GM23338 (cell line): ENCODE data around the gene MED7. TPM values are rescaled to one million over a fixed set of nuclear protein-coding genes. Genes with fewer than 3 reads are reported as not detected.

Experiments used
- ATAC-seq: fragments of 200-7000 bp; cut with Tn5 transposase; 3 replicates; pipeline ENCODE4 v1.9.1; 2020
- DNase-seq: peaks from one replicate; pipeline ENCODE4 v3.0.0-alpha.2; 2015; ENCODE audit warnings: low spot score
- H2AFZ ChIP-seq: fragments of 200-600 bp; sonication (generic); 2 replicates; pipeline ENCODE4 v1.8.0; 2016; ENCODE audit warnings: antibody characterized with exemption, mild to moderate bottlenecking, moderate library complexity
- H3F3A ChIP-seq: fragments of 200-600 bp; sonication (generic); replicated peaks from 2 replicates; pipeline ENCODE4 v1.8.0; 2017; ENCODE audit warnings: antibody characterized with exemption, mixed run types, low read depth
- H3K27ac ChIP-seq: fragments of 200-600 bp; sonication (generic); 2 replicates; pipeline ENCODE4 v1.6.1; 2016; ENCODE audit warnings: low read depth
- H3K27me3 ChIP-seq: fragments of 200-600 bp; sonication (generic); 2 replicates; pipeline ENCODE4 v1.8.0; 2016; ENCODE audit warnings: mild to moderate bottlenecking, mixed run types, moderate library complexity; ENCODE audit not compliant: insufficient read depth
- H3K36me3 ChIP-seq: fragments of 200-600 bp; sonication (generic); 2 replicates; pipeline ENCODE4 v1.8.0; 2016; ENCODE audit warnings: mild to moderate bottlenecking; ENCODE audit not compliant: insufficient read depth
- H3K4me1 ChIP-seq: fragments of 200-600 bp; sonication (generic); 2 replicates; pipeline ENCODE4 v1.8.0; 2016; ENCODE audit warnings: mild to moderate bottlenecking, moderate library complexity; ENCODE audit not compliant: insufficient read depth
- H3K4me2 ChIP-seq: fragments of 200-600 bp; sonication (generic); 2 replicates; pipeline ENCODE4 v1.7.1; 2017; ENCODE audit warnings: mixed run types
- H3K4me3 ChIP-seq: fragments of 200-600 bp; sonication (generic); 2 replicates; pipeline ENCODE4 v1.6.1; 2016; ENCODE audit warnings: mixed run types
- H3K79me2 ChIP-seq: fragments of 200-600 bp; sonication (generic); replicated peaks from 2 replicates; pipeline ENCODE4 v1.8.0; 2017; ENCODE audit warnings: mild to moderate bottlenecking; ENCODE audit not compliant: insufficient read depth
- H3K9me2 ChIP-seq: fragments of 200-600 bp; sonication (generic); 2 replicates; pipeline ENCODE4 v1.8.0; 2017; ENCODE audit not compliant: insufficient read depth
- H4K20me1 ChIP-seq: fragments of 200-600 bp; sonication (generic); replicated peaks from 2 replicates; pipeline ENCODE4 v1.8.0; 2017; ENCODE audit warnings: mild to moderate bottlenecking; ENCODE audit not compliant: insufficient read depth
- H3K27ac Mint-ChIP-seq: 2 replicates; pipeline ENCODE4 v1.8.0; 2020; ENCODE audit warnings: inconsistent platforms, mild to moderate bottlenecking, moderate library complexity, mixed read lengths
- H3K27me3 Mint-ChIP-seq: 3 replicates; pipeline ENCODE4 v1.8.0; 2022; ENCODE audit warnings: low read depth, mild to moderate bottlenecking, moderate library complexity, mixed read lengths, inconsistent platforms; ENCODE audit not compliant: insufficient read depth, poor library complexity
- H3K36me3 Mint-ChIP-seq: 3 replicates; pipeline ENCODE4 v1.8.0; 2021; ENCODE audit warnings: low read depth, mild to moderate bottlenecking, inconsistent platforms, moderate library complexity, mixed read lengths
- H3K4me1 Mint-ChIP-seq: 3 replicates; pipeline ENCODE4 v1.8.0; 2020; ENCODE audit warnings: mild to moderate bottlenecking, inconsistent platforms, mixed read lengths
- H3K4me3 Mint-ChIP-seq: 3 replicates; pipeline ENCODE4 v1.8.0; 2021; ENCODE audit warnings: moderate library complexity, mild to moderate bottlenecking, inconsistent platforms, mixed read lengths
- H3K9me3 Mint-ChIP-seq: 3 replicates; pipeline ENCODE4 v1.8.0; 2020; ENCODE audit warnings: moderate library complexity, mild to moderate bottlenecking, inconsistent platforms, mixed read lengths
- CREB1 ChIP-seq: fragments of 250-450 bp; sonication (Bioruptor Pico); IDR thresholded peaks from 2 replicates; pipeline ENCODE4 v1.5.0; 2020; ENCODE audit warnings: low read depth, mild to moderate bottlenecking, moderate library complexity
- CTCF ChIP-seq, 2 experiments: fragments of 200-600 bp in 1 of 2; sonication (generic) in 1 of 2; conservative IDR thresholded peaks; 2 replicates each; pipeline versions ENCODE4 v1.5.1 to v1.6.1; 2016 to 2017; ENCODE audit warnings: antibody characterized with exemption in 2 of 2, low read depth in 2 of 2, mild to moderate bottlenecking in 2 of 2, moderate library complexity in 1 of 2
- ETS1 ChIP-seq: IDR thresholded peaks from 2 replicates; pipeline ENCODE4 v1.6.1; 2016; ENCODE audit warnings: antibody characterized with exemption
- EZH2 ChIP-seq: fragments of 200-600 bp; sonication (generic); IDR thresholded peaks from one replicate; pipeline ENCODE4 v1.8.0; 2017; ENCODE audit warnings: antibody characterized with exemption, mild to moderate bottlenecking, low read depth; ENCODE audit not compliant: unreplicated experiment
- EZH2phosphoT487 ChIP-seq: fragments of 200-600 bp; sonication (generic); IDR thresholded peaks from one replicate; pipeline ENCODE4 v1.8.1; 2018; ENCODE audit warnings: antibody characterized with exemption; ENCODE audit not compliant: unreplicated experiment
- JUNB ChIP-seq: IDR thresholded peaks from one replicate; pipeline ENCODE4 v1.6.1; 2016; ENCODE audit warnings: antibody characterized with exemption; ENCODE audit not compliant: unreplicated experiment
- NANOG ChIP-seq: IDR thresholded peaks from 2 replicates; pipeline ENCODE4 v1.6.1; 2016; ENCODE audit warnings: antibody characterized with exemption, borderline replicate concordance
- POLR2AphosphoS5 ChIP-seq: IDR thresholded peaks from 2 replicates; pipeline ENCODE4 v1.6.1; 2016; ENCODE audit warnings: antibody characterized with exemption, low read depth
- REST ChIP-seq: IDR thresholded peaks from one replicate; pipeline ENCODE4 v1.6.1; 2018; ENCODE audit warnings: antibody characterized with exemption; ENCODE audit not compliant: unreplicated experiment
- STAT1 ChIP-seq: IDR thresholded peaks from one replicate; pipeline ENCODE4 v1.6.1; 2016; ENCODE audit warnings: antibody characterized with exemption; ENCODE audit not compliant: unreplicated experiment
- ZNF462 ChIP-seq: fragments of 250-450 bp; sonication (Bioruptor Pico); IDR thresholded peaks from 2 replicates; pipeline ENCODE4 v1.5.0; 2020; ENCODE audit warnings: mild to moderate bottlenecking, moderate library complexity
- polyA plus RNA-seq: library from polyadenylated mRNA; unstranded; fragments of >200 nt; fragmentation: Nextera tagmentation; extraction: Ambion mirVana; gene quantifications from 2 replicates; pipeline ENCODE4 v1.2.1, GENCODE V29; 2016
- total RNA-seq: library from RNA; depleted of rRNA; stranded (reverse); fragments of >200 nt; shearing (Covaris generic); gene quantifications from 2 replicates; pipeline ENCODE4 v1.2.3, GENCODE V29; 2014

MED7 gene
- total and polyA plus RNA-seq, 2 experiments from 2014 or later: 9.7 to 34.4 TPM

DNA sequence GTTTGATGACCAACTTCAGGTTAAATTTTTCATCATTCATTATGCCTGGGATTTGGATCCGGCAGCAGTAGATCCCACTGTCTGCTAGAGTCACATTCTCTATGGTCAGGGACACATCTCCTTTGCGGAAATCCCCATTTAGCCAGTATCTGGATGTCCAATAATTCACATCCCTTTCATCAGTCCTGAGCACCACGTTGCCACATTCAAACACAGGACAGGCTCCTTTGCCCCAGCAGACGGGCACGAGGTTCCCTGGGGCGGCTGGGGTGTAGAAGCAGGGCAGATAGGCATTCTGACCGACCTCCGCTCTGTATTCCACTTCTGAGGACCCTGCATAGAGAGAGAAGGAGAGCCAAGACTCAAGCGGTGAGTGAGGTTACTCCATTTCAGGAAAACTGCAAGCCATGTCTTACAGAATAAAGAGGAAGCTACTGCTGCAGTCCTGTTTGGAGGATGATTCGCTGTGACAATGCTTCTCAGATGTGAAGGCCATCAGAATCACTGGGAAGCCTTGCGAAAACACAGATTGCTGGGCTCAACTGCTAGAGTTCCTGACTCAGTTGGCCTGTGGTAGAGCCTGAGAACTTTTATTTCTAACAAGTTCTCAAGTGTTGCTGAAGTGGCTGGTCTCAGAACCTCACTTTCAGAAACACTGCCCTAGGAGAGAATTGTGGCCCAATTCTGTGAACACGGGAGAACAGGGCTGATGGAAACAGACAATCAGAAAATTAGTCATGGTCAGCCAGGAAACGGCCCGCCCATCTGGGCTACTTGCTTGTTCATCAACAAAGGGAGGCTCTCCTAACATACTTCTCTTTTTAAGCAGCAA lies 35.8 kb downstream of the MED7 start:
- no peaks in the 10 kb centered on the region for H3K27me3 Mint-ChIP-seq
- H3K27ac ChIP-seq: no peak overlapping the region
- H3K4me1 Mint-ChIP-seq: no peaks in the 10 kb centered on the region
- no peaks in the 10 kb centered on the region for H3K4me1 ChIP-seq
- no peaks in the 10 kb centered on the region for H3K27me3 ChIP-seq
- H2AFZ ChIP-seq: peak overlapping the region; percentile 34; the same call in 1 of the 2 replicates
- H3K4me3 Mint-ChIP-seq: no peak overlapping the region
- DNase-seq (no peak), ATAC-seq (no peak)
- no peak overlapping the region for H3K27ac Mint-ChIP-seq
- H3K4me3 ChIP-seq: no peak overlapping the region
- H3K36me3 Mint-ChIP-seq: no peaks in the 10 kb centered on the region
- no peaks in the 10 kb centered on the region for H4K20me1 ChIP-seq
- H3F3A ChIP-seq: no peaks in the 10 kb centered on the region
- H3K9me3 Mint-ChIP-seq: no peaks in the 10 kb centered on the region
- no peaks in the 10 kb centered on the region for H3K36me3 ChIP-seq
- TF ChIP-seq STAT1: no peak
- TF ChIP-seq REST: no peak
- no peak for TF ChIP-seq EZH2phosphoT487
- TF ChIP-seq NANOG: no peak
- TF ChIP-seq ZNF462 (CRISPR knock-in tag): no peak
- no peak for TF ChIP-seq EZH2
- TF ChIP-seq POLR2AphosphoS5: no peak
- TF ChIP-seq ETS1: no peak
- TF ChIP-seq CREB1 (CRISPR knock-in tag): no peak
- TF ChIP-seq CTCF (conservative IDR thresholded peaks at IDR 0.05; ENCODE audit: low read depth in 2 of 2): no peak
- TF ChIP-seq JUNB: no peak
- no peaks in the 10 kb centered on the region for H3K9me2 ChIP-seq
- no peaks in the 10 kb centered on the region for H3K79me2 ChIP-seq
- H3K4me2 ChIP-seq: no peak overlapping the region
